Panc1 (cell line): ENCODE results near the gene HBP1. TPM values are rescaled to one million over a fixed set of nuclear protein-coding genes. Genes with fewer than 3 reads are reported as not detected.

ENCODE experiments used
- ATAC-seq: fragments of 200-7000 bp; cut with Tn5 transposase; 2 replicates; pipeline ENCODE4 v1.9.1; 2020; ENCODE audit warnings: mild to moderate bottlenecking, moderate library complexity
- BruUV-seq: library from RNA; stranded (reverse); fragments of 400-500 nt; replicated peaks from 2 replicates; lab custom pipeline; 2021; lab: Mats Ljungman, UMichigan
- CTCF ChIA-PET: fragments of 300-600 bp; sonication (Branson Sonifier 250); formaldehyde crosslinking; loops from one replicate; lab custom pipeline; 2022; ENCODE audit warnings: antibody characterized with exemption; lab: Charles Lee
- POLR2A ChIA-PET: fragments of 300-600 bp; sonication (Branson Sonifier 250); formaldehyde crosslinking; loops from one replicate; lab custom pipeline; 2022; ENCODE audit warnings: antibody characterized with exemption; lab: Charles Lee
- DNase-seq: peaks from one replicate; pipeline ENCODE4 v3.0.0-alpha.2; 2010; ENCODE audit warnings: low read depth, low spot score
- H3K27ac ChIP-seq: 2 replicates; pipeline ENCODE4 v1.5.1; 2011; ENCODE audit warnings: mild to moderate bottlenecking, low read length, inconsistent platforms
- H3K27me3 ChIP-seq: fragments of 200-500 bp; sonication (Bioruptor generic); 2 replicates; pipeline ENCODE4 v1.6.0; 2014; ENCODE audit warnings: low read length, inconsistent platforms; ENCODE audit not compliant: control insufficient read depth, insufficient read depth
- H3K36me3 ChIP-seq: fragments of 200-500 bp; sonication (Bioruptor generic); 2 replicates; pipeline ENCODE4 v1.5.1; 2014; ENCODE audit warnings: inconsistent platforms, mild to moderate bottlenecking, low read length, moderate library complexity; ENCODE audit not compliant: control insufficient read depth, insufficient read depth
- H3K4me1 ChIP-seq: 2 replicates; pipeline ENCODE4 v1.5.1; 2011; ENCODE audit warnings: inconsistent platforms, mild to moderate bottlenecking, low read length, moderate library complexity; ENCODE audit not compliant: control insufficient read depth, insufficient read depth
- H3K4me3 ChIP-seq, 2 experiments: 2 replicates each; pipeline ENCODE4 v1.5.1; 2011 to 2012; ENCODE audit warnings: low read depth in 2 of 2, low read length in 2 of 2, mild to moderate bottlenecking in 2 of 2, inconsistent platforms in 1 of 2, moderate library complexity in 1 of 2
- H3K9me3 ChIP-seq: fragments of 200-500 bp; sonication (Bioruptor generic); 2 replicates; pipeline ENCODE4 v1.5.1; 2014; ENCODE audit warnings: low read depth, mild to moderate bottlenecking, inconsistent platforms, low read length, moderate library complexity; ENCODE audit not compliant: control insufficient read depth, insufficient read depth
- CTCF ChIP-seq: fragments of 450-650 bp; IDR thresholded peaks from 2 replicates; pipeline ENCODE4 v1.5.1; 2017; ENCODE audit warnings: mild to moderate bottlenecking
- POLR2AphosphoS5 ChIP-seq: IDR thresholded peaks from 2 replicates; pipeline ENCODE4 v1.6.1; 2012; ENCODE audit warnings: mild to moderate bottlenecking, low read depth, low read length, moderate library complexity
- REST ChIP-seq, 2 experiments: IDR thresholded peaks; 2 replicates each; pipeline ENCODE4 v1.6.1; 2011 to 2012; ENCODE audit warnings: low read depth in 2 of 2, control low read depth in 1 of 2, low read length in 1 of 2, mild to moderate bottlenecking in 1 of 2, moderate library complexity in 1 of 2; ENCODE audit not compliant: insufficient read depth in 1 of 2
- SIN3A ChIP-seq: IDR thresholded peaks from 2 replicates; pipeline ENCODE4 v1.6.1; 2012; ENCODE audit warnings: low read depth, mild to moderate bottlenecking, low read length, moderate library complexity, borderline replicate concordance; ENCODE audit not compliant: insufficient read depth
- TCF7L2 ChIP-seq: IDR thresholded peaks from 2 replicates; pipeline ENCODE4 v1.6.1; 2011; ENCODE audit warnings: mild to moderate bottlenecking, low read depth, low read length, inconsistent platforms
- in situ Hi-C: cut with HindIII; loops from 2 replicates; pipeline ENCODE4 v1.10.0; 2016; ENCODE audit warnings: low sequenced_read_pairs, low pct_unique_long_range_greater_than_20kb
- intact Hi-C: fragments of 100-400 bp; cut with micrococcal nuclease; formaldehyde crosslinking; loops from one replicate; pipeline ENCODE4 v1.10.0; 2022; ENCODE audit not compliant: unreplicated experiment
- total RNA-seq: library from RNA; stranded (reverse); gene quantifications from one replicate; pipeline ENCODE4 v1.2.1, GENCODE V29; 2021; ENCODE audit not compliant: unreplicated experiment

HBP1 gene
- total RNA-seq, 1 experiment from 2014 or later = 28.1 TPM

- H3K4me3 ChIP-seq = no peak overlapping the region
- DNase-seq (no peak), ATAC-seq (no peak; the same call in 1 of the 2 replicates)
- intact Hi-C loops (no loop called here), in situ Hi-C loops (no loop called here)
- H3K9me3 ChIP-seq = no peaks in the 10 kb centered on the region
- H3K36me3 ChIP-seq = no peaks in the 10 kb centered on the region
- CTCF ChIA-PET = no interaction called here
- H3K27ac ChIP-seq = no peak overlapping the region
- POLR2A ChIA-PET = no interaction called here
- peaks cover 2% of the 10 kb centered on the region; the same call in 1 of the 2 replicates for H3K27me3 ChIP-seq
- H3K4me1 ChIP-seq = no peaks in the 10 kb centered on the region
- TF ChIP-seq SIN3A (no peak), TCF7L2 (no peak)
- BruUV-seq = no TSS peak
These were observed 23.6 kb upstream of the HBP1 start for GRCh38 chr7:107145067-107145838.

GRCh38 chr7:107147464-107148393 lies 21.1 kb upstream of the HBP1 start:
- Histone ChIP-seq H3K4me3 (peak overlapping the region in 1 of 2 experiments; percentile 29; a peak in 1 of 4 replicates), H3K9me3 (no peaks in the 10 kb centered on the region), H3K36me3 (no peaks in the 10 kb centered on the region), H3K4me1 (no peaks in the 10 kb centered on the region), H3K27ac (no peak overlapping the region), H3K27me3 (no peaks in the 10 kb centered on the region; the same call in 1 of the 2 replicates)
- CTCF ChIA-PET = interaction anchor here (0.7 to 0.9 kb wide), 3 partner anchors 11 to 354 kb away, joined by 3 read pairs; no protein-coding TSS in a partner anchor
- BruUV-seq = no TSS peak
- ATAC-seq = peak; percentile 89
- TF ChIP-seq POLR2AphosphoS5 (no peak), CTCF (peak; percentile 84)
- POLR2A ChIA-PET = no interaction called here
- in situ Hi-C loops (no loop called here), intact Hi-C loops (no loop called here)
- DNase-seq = no peak

GRCh38 chr7:107148721-107149120 lies 20.1 kb upstream of the HBP1 start:
- in situ Hi-C loops = no loop called here
- intact Hi-C loops = no loop called here
- DNase-seq (no peak), ATAC-seq (no peak)
- ChIA-PET POLR2A (no interaction called here), CTCF (interaction anchor here (1.1 kb wide), 1 partner anchor 19 kb away, joined by 3 read pairs; no protein-coding TSS in a partner anchor)
- no peak overlapping the region for H3K27ac ChIP-seq
- no peaks in the 10 kb centered on the region; the same call in 1 of the 2 replicates for H3K27me3 ChIP-seq
- no TSS peak for BruUV-seq
- TF ChIP-seq REST (IDR thresholded peaks at IDR 0.05; ENCODE audit: insufficient read depth in 1 of 2, low read depth in 2 of 2, low read length in 1 of 2) (no peak), POLR2AphosphoS5 (no peak), SIN3A (no peak), CTCF (no peak), TCF7L2 (no peak)
- no peaks in the 10 kb centered on the region for H3K36me3 ChIP-seq
- H3K4me1 ChIP-seq = no peaks in the 10 kb centered on the region
- H3K9me3 ChIP-seq = no peaks in the 10 kb centered on the region
- H3K4me3 ChIP-seq = no peak overlapping the region
